ENCODE data around the gene DYNC2H1.

DNA sequence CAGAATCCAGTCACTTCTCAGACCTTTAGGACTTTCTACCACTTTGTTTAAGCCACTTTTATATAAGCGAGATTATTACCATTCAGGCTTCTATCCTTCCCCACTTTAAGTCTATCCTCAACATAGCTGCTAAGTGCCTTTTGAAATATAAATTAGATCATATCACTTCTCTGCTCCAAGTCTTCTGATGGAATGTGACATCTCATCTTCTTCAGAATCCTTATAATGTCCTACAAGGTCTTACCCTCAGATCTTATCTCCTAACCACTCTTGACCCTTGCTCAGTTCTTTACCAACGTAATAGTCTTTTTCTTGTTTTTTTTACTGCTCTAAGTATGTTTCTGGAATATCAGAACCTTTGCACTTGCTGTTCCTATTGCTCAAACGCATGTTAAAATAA lies 188.7 kb downstream of the DYNC2H1 start:
- TF ChIP-seq, protein P1, sequence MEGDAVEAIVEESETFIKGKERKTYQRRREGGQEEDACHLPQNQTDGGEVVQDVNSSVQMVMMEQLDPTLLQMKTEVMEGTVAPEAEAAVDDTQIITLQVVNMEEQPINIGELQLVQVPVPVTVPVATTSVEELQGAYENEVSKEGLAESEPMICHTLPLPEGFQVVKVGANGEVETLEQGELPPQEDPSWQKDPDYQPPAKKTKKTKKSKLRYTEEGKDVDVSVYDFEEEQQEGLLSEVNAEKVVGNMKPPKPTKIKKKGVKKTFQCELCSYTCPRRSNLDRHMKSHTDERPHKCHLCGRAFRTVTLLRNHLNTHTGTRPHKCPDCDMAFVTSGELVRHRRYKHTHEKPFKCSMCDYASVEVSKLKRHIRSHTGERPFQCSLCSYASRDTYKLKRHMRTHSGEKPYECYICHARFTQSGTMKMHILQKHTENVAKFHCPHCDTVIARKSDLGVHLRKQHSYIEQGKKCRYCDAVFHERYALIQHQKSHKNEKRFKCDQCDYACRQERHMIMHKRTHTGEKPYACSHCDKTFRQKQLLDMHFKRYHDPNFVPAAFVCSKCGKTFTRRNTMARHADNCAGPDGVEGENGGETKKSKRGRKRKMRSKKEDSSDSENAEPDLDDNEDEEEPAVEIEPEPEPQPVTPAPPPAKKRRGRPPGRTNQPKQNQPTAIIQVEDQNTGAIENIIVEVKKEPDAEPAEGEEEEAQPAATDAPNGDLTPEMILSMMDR (IDR thresholded peaks at IDR 0.05; ENCODE audit: borderline replicate concordance, extremely low read depth, low read length, poor library complexity, severe bottlenecking): no peak
- TF ChIP-seq EZH2 (IDR thresholded peaks at IDR 0.05; ENCODE audit: borderline replicate concordance, low read depth, low read length, severe bottlenecking): no peak
